ENCODE results near the gene VMP1.
A peak's percentile ranks its signal among the peaks of the same experiment; 100 is the strongest.
"Not testable (repeated sequence)": the region's sequence is repeated elsewhere in the genome, so short reads cannot be mapped to it uniquely, and the experiment has no call there.

Gene VMP1

GRCh38 chr17:59785091-59785799 is 77.8 kb downstream of the VMP1 start:
- H2BK5ac ChIP-seq (ENCODE audit: low read length): no peak overlapping the region
- no peak overlapping the region for H3K4me3 ChIP-seq (ENCODE audit: low read length)
- H3K56ac ChIP-seq (ENCODE audit: low read length): no peak overlapping the region
- H2BK120ac ChIP-seq (ENCODE audit: low read depth, low read length): no peak overlapping the region
- H3K36me3 ChIP-seq (ENCODE audit: control insufficient read depth, insufficient read depth, low read length): no peaks in the 10 kb centered on the region
- H3K27me3 ChIP-seq (ENCODE audit: insufficient read depth, low read length, poor library complexity): no peaks in the 10 kb centered on the region
- no CpG with 5 or more reads among the region's 8 CpGs for WGBS (ENCODE audit: extremely low coverage, insufficient coverage, low lambda C conversion rate)
- H3K18ac ChIP-seq (ENCODE audit: low read length): no peak overlapping the region
- no peak overlapping the region for H3K9ac ChIP-seq (ENCODE audit: low read length)
- no peaks in the 10 kb centered on the region for H3K79me1 ChIP-seq (ENCODE audit: low read length)
- H4K5ac ChIP-seq (ENCODE audit: low read length): no peak overlapping the region
- DNase-seq: no peak
- H3K4me2 ChIP-seq (ENCODE audit: low read length): no peak overlapping the region
- peak overlapping the region; percentile 81 for H3K4ac ChIP-seq (ENCODE audit: low read depth, low read length)
- H3K27ac ChIP-seq (ENCODE audit: low read depth, low read length): no peak overlapping the region
- H2AK5ac ChIP-seq (ENCODE audit: low read length): no peak overlapping the region
- no peak overlapping the region for H3K23ac ChIP-seq (ENCODE audit: low read length)
- no peaks in the 10 kb centered on the region for H3K79me2 ChIP-seq (ENCODE audit: control insufficient read depth, insufficient read depth, low read length)
- no peak overlapping the region for H2BK15ac ChIP-seq (replicated peaks; ENCODE audit: low read depth)
- H4K8ac ChIP-seq (ENCODE audit: low read depth, low read length): no peak overlapping the region
- peaks cover 6% of the 10 kb centered on the region for H3K4me1 ChIP-seq (ENCODE audit: control insufficient read depth, low read depth, low read length)

- H3K27me3 ChIP-seq (ENCODE audit: insufficient read depth, low read length, poor library complexity): no peaks in the 10 kb centered on the region
- H2AK5ac ChIP-seq (ENCODE audit: low read length): no peak overlapping the region
- H3K56ac ChIP-seq (ENCODE audit: low read length): no peak overlapping the region
- no peak overlapping the region for H2BK15ac ChIP-seq (replicated peaks; ENCODE audit: low read depth)
- no peaks in the 10 kb centered on the region for H3K79me2 ChIP-seq (ENCODE audit: control insufficient read depth, insufficient read depth, low read length)
- no peak overlapping the region for H3K4me3 ChIP-seq (ENCODE audit: low read length)
- H2BK5ac ChIP-seq (ENCODE audit: low read length): no peak overlapping the region
- no peak overlapping the region for H4K5ac ChIP-seq (ENCODE audit: low read length)
- no peak overlapping the region for H4K8ac ChIP-seq (ENCODE audit: low read depth, low read length)
- no peak overlapping the region for H3K4me2 ChIP-seq (ENCODE audit: low read length)
- no peak overlapping the region for H3K4ac ChIP-seq (ENCODE audit: low read depth, low read length)
- no peaks in the 10 kb centered on the region for H3K79me1 ChIP-seq (ENCODE audit: low read length)
- no peak for DNase-seq
- H3K9ac ChIP-seq (ENCODE audit: low read length): no peak overlapping the region
- H2BK120ac ChIP-seq (ENCODE audit: low read depth, low read length): no peak overlapping the region
- H3K4me1 ChIP-seq (ENCODE audit: control insufficient read depth, low read depth, low read length): peaks cover 6% of the 10 kb centered on the region
- peak overlapping the region; percentile 93 for H3K27ac ChIP-seq (ENCODE audit: low read depth, low read length)
- H3K23ac ChIP-seq (ENCODE audit: low read length): no peak overlapping the region
- WGBS (ENCODE audit: extremely low coverage, insufficient coverage, low lambda C conversion rate): no CpG with 5 or more reads among the region's 2 CpGs
- peak overlapping the region; percentile 14 for H3K18ac ChIP-seq (ENCODE audit: low read length)
- H3K36me3 ChIP-seq (ENCODE audit: control insufficient read depth, insufficient read depth, low read length): no peaks in the 10 kb centered on the region
Measured at GRCh38 chr17:59786213-59786535, 78.7 kb downstream of the VMP1 start.

- H3K36me3 ChIP-seq (ENCODE audit: control insufficient read depth, insufficient read depth, low read length): no peaks in the 10 kb centered on the region
- no peak overlapping the region for H2BK15ac ChIP-seq (replicated peaks; ENCODE audit: low read depth)
- peak overlapping the region; percentile 28 for H2BK120ac ChIP-seq (ENCODE audit: low read depth, low read length)
- no peaks in the 10 kb centered on the region for H3K79me1 ChIP-seq (ENCODE audit: low read length)
- no peak overlapping the region for H3K4ac ChIP-seq (ENCODE audit: low read depth, low read length)
- 100% methylated on average over 1 of the region's 8 CpGs for WGBS (ENCODE audit: extremely low coverage, insufficient coverage, low lambda C conversion rate)
- H3K27ac ChIP-seq (ENCODE audit: low read depth, low read length): peak overlapping the region; percentile 93
- no peak overlapping the region for H3K4me3 ChIP-seq (ENCODE audit: low read length)
- no peaks in the 10 kb centered on the region for H3K79me2 ChIP-seq (ENCODE audit: control insufficient read depth, insufficient read depth, low read length)
- peak; percentile 97 for DNase-seq
- H3K9ac ChIP-seq (ENCODE audit: low read length): no peak overlapping the region
- H2BK5ac ChIP-seq (ENCODE audit: low read length): no peak overlapping the region
- peaks cover 6% of the 10 kb centered on the region for H3K4me1 ChIP-seq (ENCODE audit: control insufficient read depth, low read depth, low read length)
- H3K23ac ChIP-seq (ENCODE audit: low read length): no peak overlapping the region
- H3K27me3 ChIP-seq (ENCODE audit: insufficient read depth, low read length, poor library complexity): no peaks in the 10 kb centered on the region
- peak overlapping the region; percentile 36 for H3K56ac ChIP-seq (ENCODE audit: low read length)
- no peak overlapping the region for H4K8ac ChIP-seq (ENCODE audit: low read depth, low read length)
- H3K4me2 ChIP-seq (ENCODE audit: low read length): no peak overlapping the region
- no peak overlapping the region for H2AK5ac ChIP-seq (ENCODE audit: low read length)
- H4K5ac ChIP-seq (ENCODE audit: low read length): no peak overlapping the region
- H3K18ac ChIP-seq (ENCODE audit: low read length): peak overlapping the region; percentile 14
Measured at GRCh38 chr17:59786536-59787319, 79.3 kb downstream of the VMP1 start.

- not testable (repeated sequence) for H2BK120ac ChIP-seq (ENCODE audit: low read depth, low read length); H3K9ac ChIP-seq (ENCODE audit: low read length); H3K4me2 ChIP-seq (ENCODE audit: low read length); H3K36me3 ChIP-seq (ENCODE audit: control insufficient read depth, insufficient read depth, low read length); H2AK5ac ChIP-seq (ENCODE audit: low read length); H3K79me1 ChIP-seq (ENCODE audit: low read length); H4K5ac ChIP-seq (ENCODE audit: low read length); H3K4me1 ChIP-seq (ENCODE audit: control insufficient read depth, low read depth, low read length); H3K4me3 ChIP-seq (ENCODE audit: low read length); H4K8ac ChIP-seq (ENCODE audit: low read depth, low read length); H3K27me3 ChIP-seq (ENCODE audit: insufficient read depth, low read length, poor library complexity); H3K79me2 ChIP-seq (ENCODE audit: control insufficient read depth, insufficient read depth, low read length); DNase-seq; H3K23ac ChIP-seq (ENCODE audit: low read length); H3K56ac ChIP-seq (ENCODE audit: low read length); H2BK15ac ChIP-seq (replicated peaks; ENCODE audit: low read depth); H3K18ac ChIP-seq (ENCODE audit: low read length); H3K27ac ChIP-seq (ENCODE audit: low read depth, low read length); H3K4ac ChIP-seq (ENCODE audit: low read depth, low read length); H2BK5ac ChIP-seq (ENCODE audit: low read length)
- WGBS (ENCODE audit: extremely low coverage, insufficient coverage, low lambda C conversion rate): no CpG with 5 or more reads among the region's 8 CpGs
Measured at GRCh38 chr17:59789849-59790248, 82.4 kb downstream of the VMP1 start.

GRCh38 chr17:59790418-59790817 is 83.0 kb downstream of the VMP1 start:
- H3K79me2 ChIP-seq (ENCODE audit: control insufficient read depth, insufficient read depth, low read length); H3K4me1 ChIP-seq (ENCODE audit: control insufficient read depth, low read depth, low read length); H4K8ac ChIP-seq (ENCODE audit: low read depth, low read length); H3K27me3 ChIP-seq (ENCODE audit: insufficient read depth, low read length, poor library complexity); H2BK120ac ChIP-seq (ENCODE audit: low read depth, low read length); H4K5ac ChIP-seq (ENCODE audit: low read length); H3K4me3 ChIP-seq (ENCODE audit: low read length); H3K56ac ChIP-seq (ENCODE audit: low read length); H2AK5ac ChIP-seq (ENCODE audit: low read length); H2BK5ac ChIP-seq (ENCODE audit: low read length); H3K18ac ChIP-seq (ENCODE audit: low read length); H2BK15ac ChIP-seq (replicated peaks; ENCODE audit: low read depth); H3K36me3 ChIP-seq (ENCODE audit: control insufficient read depth, insufficient read depth, low read length); H3K23ac ChIP-seq (ENCODE audit: low read length); DNase-seq; H3K27ac ChIP-seq (ENCODE audit: low read depth, low read length); H3K4ac ChIP-seq (ENCODE audit: low read depth, low read length); H3K4me2 ChIP-seq (ENCODE audit: low read length); H3K79me1 ChIP-seq (ENCODE audit: low read length); H3K9ac ChIP-seq (ENCODE audit: low read length): not testable (repeated sequence)
- WGBS (ENCODE audit: extremely low coverage, insufficient coverage, low lambda C conversion rate): no CpG with 5 or more reads among the region's 6 CpGs
